ENCODE measurements around the gene BTBD18.

The BTBD18 gene

GRCh38 chr11:57771365-57771764, 19.7 kb upstream of the BTBD18 start:
- TF ChIP-seq GABPA (IDR thresholded peaks at IDR 0.05; ENCODE audit: low read depth) (no peak), REST (IDR thresholded peaks at IDR 0.05; ENCODE audit: insufficient replicate concordance, low read depth) (no peak), POLR2AphosphoS5 (IDR thresholded peaks at IDR 0.05; ENCODE audit: low read depth) (no peak), CTCF (IDR thresholded peaks at IDR 0.05; ENCODE audit: insufficient read depth, low read length) (no peak), SPI1 (IDR thresholded peaks at IDR 0.05; ENCODE audit: borderline replicate concordance, low read depth) (no peak)
- DNase-seq (ENCODE audit: low read depth in 1 of 2, low spot score in 1 of 2) = no peak
- Histone ChIP-seq H3K4me3 (replicated peaks; ENCODE audit: insufficient read depth, low read length) (no peak overlapping the region), H3K27me3 (ENCODE audit: insufficient read depth, poor library complexity, severe bottlenecking) (no peaks in the 10 kb centered on the region), H3K27ac (replicated peaks) (no peak overlapping the region)

DNA sequence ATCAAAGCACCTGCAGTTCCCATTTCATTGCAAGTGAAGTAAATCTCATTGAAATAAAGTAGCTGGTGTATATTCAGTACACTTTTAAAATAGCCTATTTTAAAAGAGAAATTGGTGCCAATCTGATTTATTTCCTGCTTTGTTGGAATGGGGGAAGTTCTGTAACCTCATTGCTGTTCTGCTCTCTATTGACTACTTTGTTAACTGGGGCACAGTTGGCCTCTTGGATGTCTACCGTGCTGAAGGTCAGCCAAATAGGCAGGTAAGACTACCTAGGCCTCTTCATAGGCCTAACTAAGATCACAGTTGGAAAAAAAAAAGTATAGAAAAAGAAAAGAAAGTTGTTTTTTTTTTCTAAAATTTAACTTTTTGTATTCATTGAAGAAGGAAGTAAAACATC, 19.2 kb upstream of the BTBD18 start:
- no peaks in the 10 kb centered on the region for H3K27me3 ChIP-seq (ENCODE audit: insufficient read depth, poor library complexity, severe bottlenecking)
- no peak overlapping the region for H3K27ac ChIP-seq (replicated peaks)
- no peak for TF ChIP-seq CTCF (IDR thresholded peaks at IDR 0.05; ENCODE audit: insufficient read depth, low read length)
- TF ChIP-seq SPI1 (IDR thresholded peaks at IDR 0.05; ENCODE audit: borderline replicate concordance, low read depth) = no peak
- no peak for TF ChIP-seq POLR2AphosphoS5 (IDR thresholded peaks at IDR 0.05; ENCODE audit: low read depth)
- no peak for TF ChIP-seq GABPA (IDR thresholded peaks at IDR 0.05; ENCODE audit: low read depth)
- TF ChIP-seq REST (IDR thresholded peaks at IDR 0.05; ENCODE audit: insufficient replicate concordance, low read depth) = no peak
- no peak for DNase-seq (ENCODE audit: low read depth in 1 of 2, low spot score in 1 of 2)
- H3K4me3 ChIP-seq (replicated peaks; ENCODE audit: insufficient read depth, low read length) = no peak overlapping the region

DNA sequence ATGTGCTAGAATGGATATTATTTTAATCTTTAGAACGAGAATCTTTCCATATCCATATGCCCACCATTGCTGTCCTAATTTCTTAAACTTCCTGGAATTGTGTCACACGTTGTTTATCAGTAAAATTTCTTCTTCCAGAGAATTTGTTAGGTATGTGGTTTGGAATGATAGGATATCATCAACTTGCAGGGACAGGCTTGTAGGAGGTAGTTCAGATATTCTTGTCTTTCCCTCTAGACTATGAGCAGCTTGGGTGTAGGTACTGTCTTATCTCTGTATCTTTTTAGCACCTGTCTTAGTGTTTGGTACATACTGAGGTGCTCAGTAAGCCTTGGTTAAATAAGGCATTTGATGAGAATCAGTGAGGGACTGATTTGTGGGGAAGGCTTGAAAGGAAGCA, 13.4 kb upstream of the BTBD18 start:
- no peak for TF ChIP-seq SPI1 (IDR thresholded peaks at IDR 0.05; ENCODE audit: borderline replicate concordance, low read depth)
- Histone ChIP-seq H3K27ac (replicated peaks) (no peak overlapping the region), H3K27me3 (ENCODE audit: insufficient read depth, poor library complexity, severe bottlenecking) (no peaks in the 10 kb centered on the region), H3K4me3 (replicated peaks; ENCODE audit: insufficient read depth, low read length) (no peak overlapping the region)
- DNase-seq (ENCODE audit: low read depth in 1 of 2, low spot score in 1 of 2) = no peak

DNA sequence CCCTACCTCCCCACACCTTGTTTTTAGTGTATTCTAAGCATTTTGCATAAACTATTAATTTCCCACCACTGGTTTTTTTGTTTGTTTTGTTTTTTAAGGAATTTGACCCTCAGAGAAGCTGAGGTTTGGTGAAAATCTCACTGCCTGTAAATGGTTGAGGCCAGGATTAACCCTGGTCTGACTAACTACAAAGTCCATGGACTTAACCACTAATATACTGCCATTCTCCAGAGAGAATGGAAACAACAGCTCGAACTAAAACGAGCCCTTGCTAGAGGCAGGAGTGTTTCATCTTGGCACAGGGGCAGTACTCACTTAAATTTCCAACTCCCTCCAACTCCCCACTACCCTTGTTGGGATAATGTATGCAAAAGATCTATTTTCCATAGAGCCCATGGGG, 12.9 kb upstream of the BTBD18 start:
- Histone ChIP-seq H3K27ac (replicated peaks) (no peak overlapping the region), H3K27me3 (ENCODE audit: insufficient read depth, poor library complexity, severe bottlenecking) (no peaks in the 10 kb centered on the region), H3K4me3 (replicated peaks; ENCODE audit: insufficient read depth, low read length) (no peak overlapping the region)
- TF ChIP-seq POLR2AphosphoS5 (IDR thresholded peaks at IDR 0.05; ENCODE audit: low read depth) (no peak), GABPA (IDR thresholded peaks at IDR 0.05; ENCODE audit: low read depth) (no peak), REST (IDR thresholded peaks at IDR 0.05; ENCODE audit: insufficient replicate concordance, low read depth) (no peak), CTCF (IDR thresholded peaks at IDR 0.05; ENCODE audit: insufficient read depth, low read length) (no peak)
- no peak for DNase-seq (ENCODE audit: low read depth in 1 of 2, low spot score in 1 of 2)

Measured in HL-60 (cell line).